ENCODE data around the gene AHCYL2.

The AHCYL2 gene

GRCh38 chr7:129224251-129225205 is at the start of gene AHCYL2:
Gene AHCYL2 (plus strand): TSS chr7:129225030.
- peak; percentile 96 for DNase-seq (ENCODE audit: low read depth in 2 of 2)

- no peak for DNase-seq (ENCODE audit: low read depth in 2 of 2)
These were observed 47.7 kb upstream of the AHCYL2 start for GRCh38 chr7:129176916-129177710.

- DNase-seq (ENCODE audit: low read depth in 2 of 2) = no peak
These were observed 39.7 kb upstream of the AHCYL2 start for GRCh38 chr7:129184981-129185670.

GRCh38 chr7:129186749-129187260 is 38.0 kb upstream of the AHCYL2 start:
- DNase-seq (ENCODE audit: low read depth in 2 of 2) = no peak

GRCh38 chr7:129187681-129188371 is 37.0 kb upstream of the AHCYL2 start:
- DNase-seq (ENCODE audit: low read depth in 2 of 2) = no peak

- no peak for DNase-seq (ENCODE audit: low read depth in 2 of 2)
These were observed 36.4 kb upstream of the AHCYL2 start, which contains the start of gene SMO for GRCh38 chr7:129188372-129188891. Gene SMO (plus strand): TSS chr7:129188633. CDS start chr7:129189152, 519 bp downstream.

- DNase-seq (ENCODE audit: low read depth in 2 of 2) = no peak
These were observed 35.8 kb upstream of the AHCYL2 start for GRCh38 chr7:129188892-129189660.

GRCh38 chr7:129189661-129190310 is 35.0 kb upstream of the AHCYL2 start:
- DNase-seq (ENCODE audit: low read depth in 2 of 2) = no peak

- DNase-seq (ENCODE audit: low read depth in 2 of 2) = no peak
These were observed 33.6 kb upstream of the AHCYL2 start for GRCh38 chr7:129191272-129191671.

GRCh38 chr7:129193892-129194291 is 30.9 kb upstream of the AHCYL2 start:
- no peak for DNase-seq (ENCODE audit: low read depth in 2 of 2)

GRCh38 chr7:129197771-129198170 is 27.1 kb upstream of the AHCYL2 start:
- no peak for DNase-seq (ENCODE audit: low read depth in 2 of 2)

GRCh38 chr7:129199406-129199805 is 25.4 kb upstream of the AHCYL2 start:
- no peak for DNase-seq (ENCODE audit: low read depth in 2 of 2)

- DNase-seq (ENCODE audit: low read depth in 2 of 2) = no peak
These were observed 22.6 kb upstream of the AHCYL2 start for GRCh38 chr7:129202058-129202777.

- no peak for DNase-seq (ENCODE audit: low read depth in 2 of 2)
These were observed 21.6 kb upstream of the AHCYL2 start for GRCh38 chr7:129203050-129203741.

GRCh38 chr7:129205126-129205818 is 19.6 kb upstream of the AHCYL2 start:
- no peak for DNase-seq (ENCODE audit: low read depth in 2 of 2)

- no peak for DNase-seq (ENCODE audit: low read depth in 2 of 2)
These were observed 18.6 kb upstream of the AHCYL2 start for GRCh38 chr7:129205987-129206785.

- no peak for DNase-seq (ENCODE audit: low read depth in 2 of 2)
These were observed 16.2 kb upstream of the AHCYL2 start for GRCh38 chr7:129208667-129209066.
